Right ventricle myocardium inferior (tissue), 1 donor: ENCODE data around the gene HAUS6. TPM values are rescaled to one million over a fixed set of nuclear protein-coding genes. Genes with fewer than 3 reads are reported as not detected.
A peak's percentile ranks its signal among the peaks of the same experiment; 100 is the strongest.
"Not testable (repeated sequence)": the region's sequence is repeated elsewhere in the genome, so short reads cannot be mapped to it uniquely, and the experiment has no call there.

Experiments used
- ATAC-seq: fragments of 200-7000 bp; cut with Tn5 transposase; one replicate; pipeline ENCODE4 v1.9.1; 2020; ENCODE audit warnings: mild to moderate bottlenecking, moderate library complexity
- DNase-seq: peaks from one replicate; pipeline ENCODE4 v3.0.0; 2021; ENCODE audit errors: missing footprints
- intact Hi-C: fragments of 100-400 bp; cut with DNase I; formaldehyde crosslinking; loops from one replicate; pipeline ENCODE4 v1.11.0; 2022
- total RNA-seq: library from RNA; stranded (reverse); fragmentation: NEBNext Ultra II Directional; extraction: Animal tissue kit (Norgen Biotek cat#: 25700); gene quantifications from one replicate; pipeline ENCODE4 v1.2.1, GENCODE V29; 2021
- donor health status: DM: no; HTN: yes; CAD: no; lungs with severe emphysema.

HAUS6 gene
- total RNA-seq, 1 donor from 2014 or later = 6.0 TPM

- intact Hi-C loops = loop anchor here (5.0 kb wide), 1 partner anchor 121 kb away; no protein-coding TSS in a partner anchor
- ATAC-seq (no peak), DNase-seq (no peak)
Observed at GRCh38 chr9:19050637-19051591, 51.8 kb downstream of the HAUS6 start.

- intact Hi-C loops = loop anchor here (1.0 to 5.0 kb wide), 3 partner anchors 122 to 407 kb away; no protein-coding TSS in a partner anchor
- DNase-seq (no peak), ATAC-seq (no peak)
Observed at GRCh38 chr9:19049917-19050636, 52.6 kb downstream of the HAUS6 start.

GRCh38 chr9:19048966-19049916 lies 53.5 kb downstream of the HAUS6 start, which contains the start of gene RRAGA:
TSS of gene RRAGA (plus strand) at chr9:19049427. CDS start at chr9:19049660, 233 bp downstream.
- ATAC-seq (peak; percentile 97), DNase-seq (peak; percentile 97)
- intact Hi-C loops = loop anchor here (1.0 to 5.0 kb wide), 2 partner anchors 133 to 408 kb away; no protein-coding TSS in a partner anchor

DNA sequence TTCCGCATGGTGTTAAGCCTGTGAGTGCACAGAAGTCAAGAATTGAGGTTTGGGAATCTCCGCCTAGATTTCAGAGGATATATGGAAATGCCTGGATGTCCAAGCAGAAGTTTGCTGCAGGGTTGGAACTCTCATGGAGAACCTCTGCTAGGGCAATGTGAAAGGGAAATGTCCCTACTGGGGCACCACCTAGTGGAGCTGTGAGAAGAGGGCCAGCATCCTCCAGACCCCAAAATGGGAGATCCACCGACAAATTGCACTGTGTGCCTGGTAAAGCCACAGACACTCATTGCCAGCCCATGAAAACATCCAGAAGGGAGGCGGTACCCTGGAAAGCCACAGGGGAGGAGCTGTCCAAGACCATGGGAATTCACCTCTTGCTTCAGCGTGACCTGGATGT lies 66.1 kb downstream of the HAUS6 start:
- DNase-seq = no peak
- ATAC-seq = no peak
- intact Hi-C loops = no loop called here

GRCh38 chr9:19033015-19033414 lies 69.7 kb downstream of the HAUS6 start, which contains the start of gene SAXO1:
TSS of gene SAXO1 (minus strand) at chr9:19033209. CDS start at chr9:19032908, 301 bp downstream.
- DNase-seq (no peak), ATAC-seq (no peak)
- intact Hi-C loops = no loop called here

DNA sequence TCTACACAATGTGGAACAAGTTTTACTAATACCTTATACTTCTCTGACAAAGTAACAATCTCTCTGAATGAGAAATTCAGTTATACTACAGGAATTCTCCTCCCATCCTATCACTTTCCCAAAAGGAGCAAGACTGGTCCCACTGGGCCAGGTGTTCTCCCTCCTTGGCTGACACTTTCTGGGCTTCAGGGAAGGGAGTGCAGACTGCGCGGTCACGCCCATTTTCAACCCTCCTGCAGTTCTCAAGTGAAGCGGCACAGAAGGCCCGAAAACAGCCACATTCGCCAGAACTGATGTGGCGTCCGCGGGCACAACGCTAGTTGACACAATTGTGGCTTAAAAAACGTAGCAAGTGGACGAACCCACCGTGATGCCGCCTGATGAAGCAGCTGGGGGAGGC lies 70.3 kb downstream of the HAUS6 start:
- DNase-seq (no peak), ATAC-seq (no peak)
- intact Hi-C loops = no loop called here

GRCh38 chr9:19030899-19031298 lies 71.8 kb downstream of the HAUS6 start:
- no peak for DNase-seq
- intact Hi-C loops = no loop called here
- ATAC-seq = no peak

- peak; percentile 74 for ATAC-seq
- intact Hi-C loops = loop anchor here (1.0 to 5.0 kb wide), 3 partner anchors 587 to 1217 kb away; no protein-coding TSS in a partner anchor
- no peak for DNase-seq
Observed at GRCh38 chr9:19028835-19029451, 73.8 kb downstream of the HAUS6 start.

DNA sequence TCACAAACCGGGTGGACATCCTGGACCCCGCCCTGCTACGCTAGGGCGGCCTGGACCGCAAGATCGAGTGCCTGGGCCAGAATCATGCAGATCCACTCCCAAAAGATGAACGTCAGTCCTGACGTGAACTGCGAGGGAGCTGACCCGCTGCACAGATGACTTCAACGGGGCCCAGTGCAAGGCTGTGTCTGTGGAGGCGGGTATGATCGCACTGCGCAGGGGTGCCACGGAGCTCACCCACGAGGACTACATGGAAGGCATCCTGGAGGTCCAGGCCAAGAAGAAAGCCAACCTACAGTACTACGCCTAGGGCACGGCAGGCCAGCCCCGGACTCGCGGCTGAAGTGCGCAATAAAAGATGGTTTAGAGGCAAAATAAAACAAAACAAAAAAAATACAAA lies 74.9 kb downstream of the HAUS6 start:
- DNase-seq = no peak
- ATAC-seq = peak; percentile 42
- intact Hi-C loops = loop anchor here (5.0 kb wide), 2 partner anchors 586 to 1216 kb away; no protein-coding TSS in a partner anchor

GRCh38 chr9:19026375-19026774 lies 76.3 kb downstream of the HAUS6 start:
- no peak for DNase-seq
- intact Hi-C loops = loop anchor here (5.0 kb wide), 2 partner anchors 584 to 1214 kb away; no protein-coding TSS in a partner anchor
- ATAC-seq = no peak

- intact Hi-C loops = no loop called here
- DNase-seq (no peak), ATAC-seq (no peak)
Observed at GRCh38 chr9:19023078-19023477, 79.6 kb downstream of the HAUS6 start.

- intact Hi-C loops = no loop called here
- DNase-seq = no peak
- no peak for ATAC-seq
Observed at GRCh38 chr9:19022206-19022605, 80.5 kb downstream of the HAUS6 start.

- intact Hi-C loops, ATAC-seq, DNase-seq: not testable (repeated sequence)
Observed at GRCh38 chr9:19021649-19022048, 81.1 kb downstream of the HAUS6 start.

GRCh38 chr9:19020886-19021455 lies 81.7 kb downstream of the HAUS6 start:
- no peak for ATAC-seq
- intact Hi-C loops = no loop called here

GRCh38 chr9:19018201-19018600 lies 84.5 kb downstream of the HAUS6 start:
- ATAC-seq (no peak), DNase-seq (no peak)
- intact Hi-C loops = no loop called here

More at GRCh38 chr9:19020886-19021455, 81.7 kb downstream of the HAUS6 start:
- no peak for DNase-seq

GRCh38 chr9:19009391-19009965 lies 93.2 kb downstream of the HAUS6 start:
- ATAC-seq = no peak
- intact Hi-C loops = no loop called here

More at GRCh38 chr9:19009391-19009965, 93.2 kb downstream of the HAUS6 start:
- DNase-seq = no peak
